ENCODE data around the gene ARHGAP8.

GRCh38 chr22:44775862-44776261, 23.5 kb downstream of the ARHGAP8 start:
- no peak for TF ChIP-seq EZH2 (IDR thresholded peaks at IDR 0.05; ENCODE audit: borderline replicate concordance, control insufficient read depth, low read depth, low read length)
- TF ChIP-seq BCL3 (IDR thresholded peaks at IDR 0.05; ENCODE audit: borderline replicate concordance, insufficient read depth, low read depth, low read length, poor library complexity, severe bottlenecking), result no peak
- no peak for TF ChIP-seq SRF (IDR thresholded peaks at IDR 0.05; ENCODE audit: low read depth in 2 of 2, low read length in 2 of 2)
- no peak for TF ChIP-seq CTCF (IDR thresholded peaks at IDR 0.05 in 2 of 3, conservative IDR thresholded peaks at IDR 0.05 in 1 of 3; ENCODE audit: control insufficient read depth in 2 of 3, extremely low read depth in 1 of 3, insufficient read depth in 1 of 3, low read depth in 3 of 3, low read length in 3 of 3)
- no peak for TF ChIP-seq POLR2AphosphoS5 (IDR thresholded peaks at IDR 0.05; ENCODE audit: low read length)
- no peak for TF ChIP-seq ESRRA (IDR thresholded peaks at IDR 0.05; ENCODE audit: low read length)
- no peak for TF ChIP-seq IKZF1 (conservative IDR thresholded peaks at IDR 0.05)
- no peak for TF ChIP-seq JUND (IDR thresholded peaks at IDR 0.05; ENCODE audit: low read depth, low read length)
- no peak for TF ChIP-seq RELA (IDR thresholded peaks at IDR 0.05; ENCODE audit: borderline replicate concordance, partially characterized antibody)
- TF ChIP-seq SMC3 (IDR thresholded peaks at IDR 0.05; ENCODE audit: borderline replicate concordance, low read length), result no peak
- TF ChIP-seq MXI1 (IDR thresholded peaks at IDR 0.05; ENCODE audit: low read depth, low read length), result no peak
- TF ChIP-seq SUZ12 (IDR thresholded peaks at IDR 0.05; ENCODE audit: unreplicated experiment), result no peak
- no peak for TF ChIP-seq CHD2 (IDR thresholded peaks at IDR 0.05; ENCODE audit: borderline replicate concordance, low read depth, low read length)

Data from GM12878 (cell line).